SK-N-SH treated with all-trans-retinoic acid at 6 μM for 48 hours (cell line): ENCODE measurements around the gene CEP250.

ENCODE experiments used
- ARNTL ChIP-seq: fragments of 450-650 bp; formaldehyde crosslinking; IDR thresholded peaks from 2 replicates; pipeline ENCODE4 v1.5.0; 2020; ENCODE audit warnings: low read depth, mild to moderate bottlenecking, moderate library complexity, borderline replicate concordance
- BACH2 ChIP-seq: fragments of 250-450 bp; sonication (Bioruptor Pico); IDR thresholded peaks from 2 replicates; pipeline ENCODE4 v1.9.0; 2021; ENCODE audit warnings: mild to moderate bottlenecking, borderline replicate concordance
- CSDC2 ChIP-seq: fragments of 250-450 bp; sonication (Bioruptor Pico); IDR thresholded peaks from 2 replicates; pipeline ENCODE4 v1.5.0; 2020; ENCODE audit warnings: mild to moderate bottlenecking, moderate library complexity
- ESRRG ChIP-seq: fragments of 250-450 bp; sonication (Bioruptor Pico); IDR thresholded peaks from 2 replicates; pipeline ENCODE4 v1.6.1; 2021; ENCODE audit warnings: mild to moderate bottlenecking
- GLIS3 ChIP-seq: fragments of 250-450 bp; sonication (Bioruptor Pico); IDR thresholded peaks from 2 replicates; pipeline ENCODE4 v1.5.0; 2020; ENCODE audit warnings: mild to moderate bottlenecking, moderate library complexity
- RARB ChIP-seq: fragments of 250-450 bp; sonication (Bioruptor Pico); IDR thresholded peaks from 2 replicates; pipeline ENCODE4 v1.8.0; 2021; ENCODE audit warnings: mild to moderate bottlenecking, moderate library complexity
- ZFP3 ChIP-seq: fragments of 250-450 bp; sonication (Bioruptor Pico); IDR thresholded peaks from 2 replicates; pipeline ENCODE4 v1.5.0; 2020; ENCODE audit warnings: mild to moderate bottlenecking, moderate library complexity
- TF ChIP-seq, protein P1 (sequence below): fragments of 250-450 bp; sonication (Bioruptor Pico); IDR thresholded peaks from 2 replicates; pipeline ENCODE4 v1.8.0; 2020; ENCODE audit warnings: mild to moderate bottlenecking, moderate library complexity, borderline replicate concordance
- TF ChIP-seq, protein P2 (sequence below): fragments of 250-450 bp; sonication (Bioruptor Pico); IDR thresholded peaks from 2 replicates; pipeline ENCODE4 v1.8.0; 2021; ENCODE audit warnings: low read depth, mild to moderate bottlenecking, moderate library complexity, borderline replicate concordance

DNA sequence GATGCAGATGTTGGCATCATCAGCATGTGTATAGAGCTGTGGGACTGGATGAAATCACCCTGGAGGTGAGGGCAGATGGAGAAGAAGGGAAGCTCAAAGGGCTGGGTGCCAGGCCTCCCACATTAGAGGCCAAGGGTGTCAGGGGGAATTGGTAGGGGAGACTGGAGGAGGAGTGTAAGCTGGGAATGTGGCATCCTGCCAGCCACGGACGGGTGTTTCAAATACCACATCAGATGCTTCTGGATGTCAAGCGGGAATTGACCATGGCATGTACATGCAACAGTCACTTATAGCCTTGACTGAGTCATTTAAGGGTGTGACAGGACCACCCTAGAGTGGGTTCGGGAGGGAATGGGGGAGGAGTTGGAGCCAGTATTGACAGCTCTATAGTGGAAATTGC lies 96.1 kb downstream of the CEP250 start:
- TF ChIP-seq, protein P1, sequence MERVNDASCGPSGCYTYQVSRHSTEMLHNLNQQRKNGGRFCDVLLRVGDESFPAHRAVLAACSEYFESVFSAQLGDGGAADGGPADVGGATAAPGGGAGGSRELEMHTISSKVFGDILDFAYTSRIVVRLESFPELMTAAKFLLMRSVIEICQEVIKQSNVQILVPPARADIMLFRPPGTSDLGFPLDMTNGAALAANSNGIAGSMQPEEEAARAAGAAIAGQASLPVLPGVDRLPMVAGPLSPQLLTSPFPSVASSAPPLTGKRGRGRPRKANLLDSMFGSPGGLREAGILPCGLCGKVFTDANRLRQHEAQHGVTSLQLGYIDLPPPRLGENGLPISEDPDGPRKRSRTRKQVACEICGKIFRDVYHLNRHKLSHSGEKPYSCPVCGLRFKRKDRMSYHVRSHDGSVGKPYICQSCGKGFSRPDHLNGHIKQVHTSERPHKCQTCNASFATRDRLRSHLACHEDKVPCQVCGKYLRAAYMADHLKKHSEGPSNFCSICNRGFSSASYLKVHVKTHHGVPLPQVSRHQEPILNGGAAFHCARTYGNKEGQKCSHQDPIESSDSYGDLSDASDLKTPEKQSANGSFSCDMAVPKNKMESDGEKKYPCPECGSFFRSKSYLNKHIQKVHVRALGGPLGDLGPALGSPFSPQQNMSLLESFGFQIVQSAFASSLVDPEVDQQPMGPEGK (CRISPR knock-in tag), result no peak
- TF ChIP-seq BACH2 (CRISPR knock-in tag), result no peak
- no peak for TF ChIP-seq RARB (CRISPR knock-in tag)
- TF ChIP-seq ARNTL (CRISPR knock-in tag), result no peak
- TF ChIP-seq ZFP3 (CRISPR knock-in tag), result no peak
- TF ChIP-seq, protein P2, sequence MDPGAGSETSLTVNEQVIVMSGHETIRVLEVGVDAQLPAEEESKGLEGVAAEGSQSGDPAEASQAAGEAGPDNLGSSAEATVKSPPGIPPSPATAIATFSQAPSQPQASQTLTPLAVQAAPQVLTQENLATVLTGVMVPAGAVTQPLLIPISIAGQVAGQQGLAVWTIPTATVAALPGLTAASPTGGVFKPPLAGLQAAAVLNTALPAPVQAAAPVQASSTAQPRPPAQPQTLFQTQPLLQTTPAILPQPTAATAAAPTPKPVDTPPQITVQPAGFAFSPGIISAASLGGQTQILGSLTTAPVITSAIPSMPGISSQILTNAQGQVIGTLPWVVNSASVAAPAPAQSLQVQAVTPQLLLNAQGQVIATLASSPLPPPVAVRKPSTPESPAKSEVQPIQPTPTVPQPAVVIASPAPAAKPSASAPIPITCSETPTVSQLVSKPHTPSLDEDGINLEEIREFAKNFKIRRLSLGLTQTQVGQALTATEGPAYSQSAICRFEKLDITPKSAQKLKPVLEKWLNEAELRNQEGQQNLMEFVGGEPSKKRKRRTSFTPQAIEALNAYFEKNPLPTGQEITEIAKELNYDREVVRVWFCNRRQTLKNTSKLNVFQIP, result no peak
- no peak for TF ChIP-seq ESRRG
- no peak for TF ChIP-seq GLIS3 (CRISPR knock-in tag)
- TF ChIP-seq CSDC2, result no peak
